ENCODE data around the gene ILRUN.
"Not testable (repeated sequence)": the region's sequence is repeated elsewhere in the genome, so short reads cannot be mapped to it uniquely, and the experiment has no call there.

ILRUN gene

DNA sequence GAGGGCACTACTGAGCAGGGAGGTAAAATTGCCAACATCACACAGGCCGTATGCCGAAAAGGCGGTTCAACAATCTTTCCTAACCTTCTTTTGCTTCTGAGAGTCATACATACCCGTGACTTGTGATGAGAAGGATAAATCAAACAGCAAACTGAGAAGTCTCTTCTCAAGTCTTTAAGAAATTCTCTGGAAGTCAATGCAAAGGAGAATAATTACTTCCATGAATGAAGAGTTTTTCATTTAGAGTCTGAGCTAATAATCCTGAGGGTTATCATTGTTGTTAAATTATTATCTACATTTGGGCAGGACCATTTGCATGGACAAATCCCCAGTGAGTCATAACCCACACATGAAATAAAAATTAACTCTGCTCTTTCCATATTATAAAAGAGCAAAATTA, 22.4 kb upstream of the ILRUN start:
- no peak overlapping the region for H3K27ac ChIP-seq
- DNase-seq (ENCODE audit: low spot score): no peak
- ChIA-PET POLR2A (ENCODE audit: low non-redundant PET) (no interaction called here), CTCF (no interaction called here)
- no peak for TF ChIP-seq CTCF (conservative IDR thresholded peaks at IDR 0.05; ENCODE audit: low read depth)

DNA sequence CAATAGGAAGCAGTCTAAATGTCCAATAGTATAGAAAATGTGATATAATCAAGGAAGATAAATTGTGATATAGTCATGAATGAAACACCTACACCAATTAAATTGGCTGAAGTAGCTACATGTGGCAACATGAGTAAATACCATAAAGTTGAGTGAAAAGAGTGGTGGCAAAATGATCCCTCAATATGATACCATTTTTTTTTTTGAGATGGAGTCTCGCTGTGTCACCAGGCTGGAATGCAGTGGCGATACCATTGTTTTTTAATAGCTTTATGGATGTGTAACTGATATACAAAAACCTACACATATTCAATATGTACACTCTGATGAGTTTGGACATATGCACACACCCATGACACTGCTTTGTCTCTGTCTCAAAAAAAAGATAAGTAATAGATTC, 20.9 kb upstream of the ILRUN start:
- no peak for TF ChIP-seq CTCF (conservative IDR thresholded peaks at IDR 0.05; ENCODE audit: low read depth)
- POLR2A ChIA-PET (ENCODE audit: low non-redundant PET): no interaction called here
- peak; percentile 52 for DNase-seq (ENCODE audit: low spot score)
- no peak overlapping the region for H3K27ac ChIP-seq
- CTCF ChIA-PET: no interaction called here

DNA sequence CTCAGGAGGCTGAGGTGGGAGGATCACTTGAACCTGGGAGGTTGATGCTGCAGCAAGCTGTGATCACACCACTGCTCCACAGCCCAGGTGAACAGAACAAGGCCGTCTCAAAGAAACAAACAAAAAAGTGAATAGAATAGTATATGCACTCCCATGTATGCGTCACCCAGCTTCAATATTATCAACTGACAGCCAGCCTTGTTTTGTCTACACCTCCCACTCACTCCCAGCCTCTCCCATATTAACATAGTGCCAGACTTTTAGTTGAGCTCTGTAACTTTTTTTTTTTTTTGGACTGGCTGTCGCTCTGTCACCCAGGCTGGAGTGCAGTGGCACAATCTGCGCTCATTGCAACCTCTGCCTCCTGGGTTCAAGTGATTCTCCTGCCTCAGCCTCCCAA, 18.1 kb upstream of the ILRUN start:
- ChIA-PET CTCF (no interaction called here), POLR2A (ENCODE audit: low non-redundant PET) (no interaction called here)
- no peak for TF ChIP-seq CTCF (conservative IDR thresholded peaks at IDR 0.05; ENCODE audit: low read depth)
- H3K27ac ChIP-seq: no peak overlapping the region
- no peak for DNase-seq (ENCODE audit: low spot score)

GRCh38 chr6:34712881-34713280, 16.3 kb upstream of the ILRUN start:
- CTCF ChIA-PET; DNase-seq (ENCODE audit: low spot score); POLR2A ChIA-PET (ENCODE audit: low non-redundant PET); H3K27ac ChIP-seq: not testable (repeated sequence)

DNA sequence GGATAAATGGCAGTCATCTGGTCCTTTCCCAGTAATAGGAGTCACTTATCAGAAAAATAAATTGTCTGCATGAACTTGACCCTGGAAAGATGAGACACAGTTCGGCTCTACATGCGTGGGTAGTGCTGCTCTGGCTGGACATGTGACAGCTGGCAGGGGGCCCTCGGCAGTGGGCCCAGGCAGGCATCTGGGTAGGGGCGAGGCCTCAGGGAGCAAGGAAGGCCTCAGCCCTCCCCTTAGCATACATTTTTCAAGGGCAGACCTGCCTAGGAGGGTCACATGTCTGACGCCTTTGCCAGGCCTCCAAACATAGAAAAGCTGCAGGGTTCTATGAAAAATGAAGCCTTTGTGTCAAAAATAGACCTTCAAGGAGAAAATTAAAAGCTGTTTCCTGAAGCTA, 12.8 kb upstream of the ILRUN start:
- ChIA-PET POLR2A (ENCODE audit: low non-redundant PET) (no interaction called here), CTCF (interaction anchor here (0.6 kb wide), 1 partner anchor 11 kb away, joined by 3 read pairs; no protein-coding TSS in a partner anchor)
- no peak for DNase-seq (ENCODE audit: low spot score)
- peak overlapping the region; percentile 59 for H3K27ac ChIP-seq
- TF ChIP-seq CTCF (conservative IDR thresholded peaks at IDR 0.05; ENCODE audit: low read depth): no peak

DNA sequence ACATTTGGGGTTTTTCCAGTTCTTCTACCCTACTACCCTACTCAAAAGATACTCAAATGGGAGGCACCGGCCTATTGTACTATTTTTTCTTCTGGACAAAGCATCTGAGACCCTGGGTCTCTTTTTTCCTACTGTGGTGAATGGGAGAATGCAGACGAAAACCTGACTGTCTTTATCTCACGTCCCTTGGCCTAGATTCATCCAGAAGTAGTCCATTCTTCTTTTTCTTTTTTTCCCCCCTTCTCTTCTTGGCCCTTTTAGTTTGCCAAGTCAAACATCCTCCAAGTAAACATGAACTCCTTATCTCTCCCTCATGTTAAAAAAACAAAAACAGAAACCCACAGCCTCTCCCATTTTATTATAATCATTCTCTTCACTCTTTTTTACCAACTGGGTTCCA, 8.7 kb upstream of the ILRUN start:
- no peak for TF ChIP-seq CTCF (conservative IDR thresholded peaks at IDR 0.05; ENCODE audit: low read depth)
- ChIA-PET CTCF (no interaction called here), POLR2A (ENCODE audit: low non-redundant PET) (no interaction called here)
- H3K27ac ChIP-seq: no peak overlapping the region
- DNase-seq (ENCODE audit: low spot score): no peak

DNA sequence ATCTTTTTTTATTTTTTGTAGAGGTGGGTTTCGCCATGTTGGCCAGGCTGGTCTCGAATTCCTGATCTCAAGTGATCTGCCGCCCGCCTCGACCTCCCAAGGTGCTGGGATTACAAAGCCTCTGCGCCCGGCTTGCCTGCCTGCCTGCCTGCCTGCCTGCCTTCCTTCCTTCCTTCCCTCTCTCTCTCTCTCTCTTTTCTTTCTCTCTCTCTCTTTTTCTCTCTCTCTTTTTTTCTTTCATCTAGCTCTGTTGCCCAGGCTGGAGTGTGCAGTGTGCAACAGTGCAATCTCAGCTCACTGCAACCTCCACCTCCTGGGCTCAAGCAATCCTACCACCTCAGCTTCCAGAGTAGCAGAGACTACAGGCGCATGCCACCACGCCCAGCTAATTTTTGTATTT, 4.6 kb upstream of the ILRUN start:
- no peak for TF ChIP-seq CTCF (conservative IDR thresholded peaks at IDR 0.05; ENCODE audit: low read depth)
- ChIA-PET CTCF (no interaction called here), POLR2A (ENCODE audit: low non-redundant PET) (no interaction called here)
- no peak overlapping the region for H3K27ac ChIP-seq
- no peak for DNase-seq (ENCODE audit: low spot score)
